ENCODE results near the gene STK25. TPM values are rescaled to one million over a fixed set of nuclear protein-coding genes. Genes with fewer than 3 reads are reported as not detected.
A peak's percentile ranks its signal among the peaks of the same experiment; 100 is the strongest.

STK25 gene
- total and polyA plus RNA-seq, 2 donors = 86.6 to 198 TPM

GRCh38 chr2:241517297-241517696 is 8.9 kb upstream of the STK25 start:
- Histone ChIP-seq H3K4me3 (ENCODE audit: low read length in 2 of 2) (no peak overlapping the region), H3K27me3 (ENCODE audit: control insufficient read depth in 2 of 2, insufficient read depth in 1 of 2, low read length in 1 of 2) (peaks cover 0 to 5% of the 10 kb centered on the region in 2 donors), H3K27ac (ENCODE audit: low read depth in 1 of 2, low read length in 1 of 2) (no peak overlapping the region), H3K4me1 (ENCODE audit: control insufficient read depth in 2 of 2, insufficient read depth in 2 of 2, low read length in 2 of 2) (no peaks in the 10 kb centered on the region), H3K36me3 (ENCODE audit: control insufficient read depth in 2 of 2, insufficient read depth in 2 of 2, low read length in 1 of 2) (no peaks in the 10 kb centered on the region), H3K9me3 (ENCODE audit: control insufficient read depth in 2 of 2, insufficient read depth in 1 of 2, low read length in 1 of 2) (peaks cover 0 to 5% of the 10 kb centered on the region in 2 donors)
- no peak for DNase-seq (ENCODE audit: low read depth in 6 of 9, low spot score in 9 of 9)
- WGBS = 96% methylated on average over 6 of the region's 6 CpGs

GRCh38 chr2:241516520-241516965 is 8.2 kb upstream of the STK25 start:
- H3K27me3 ChIP-seq (ENCODE audit: control insufficient read depth in 2 of 2, insufficient read depth in 1 of 2, low read length in 1 of 2) = peaks cover 0 to 5% of the 10 kb centered on the region in 2 donors
- no peaks in the 10 kb centered on the region for H3K4me1 ChIP-seq (ENCODE audit: control insufficient read depth in 2 of 2, insufficient read depth in 2 of 2, low read length in 2 of 2)
- H3K27ac ChIP-seq (ENCODE audit: low read depth in 1 of 2, low read length in 1 of 2) = no peak overlapping the region
- DNase-seq (ENCODE audit: low read depth in 6 of 9, low spot score in 9 of 9) = no peak
- H3K9me3 ChIP-seq (ENCODE audit: control insufficient read depth in 2 of 2, insufficient read depth in 1 of 2, low read length in 1 of 2) = peaks cover 0 to 5% of the 10 kb centered on the region in 2 donors
- H3K4me3 ChIP-seq (ENCODE audit: low read length in 2 of 2) = no peak overlapping the region
- WGBS = over 99% methylated on average over 3 of the region's 3 CpGs
- H3K36me3 ChIP-seq (ENCODE audit: control insufficient read depth in 2 of 2, insufficient read depth in 2 of 2, low read length in 1 of 2) = no peaks in the 10 kb centered on the region

- WGBS = 91% methylated on average over 10 of the region's 10 CpGs
- peaks cover 0 to 5% of the 10 kb centered on the region in 2 donors for H3K9me3 ChIP-seq (ENCODE audit: control insufficient read depth in 2 of 2, insufficient read depth in 1 of 2, low read length in 1 of 2)
- H3K36me3 ChIP-seq (ENCODE audit: control insufficient read depth in 2 of 2, insufficient read depth in 2 of 2, low read length in 1 of 2) = no peaks in the 10 kb centered on the region
- no peaks in the 10 kb centered on the region for H3K4me1 ChIP-seq (ENCODE audit: control insufficient read depth in 2 of 2, insufficient read depth in 2 of 2, low read length in 2 of 2)
- peaks cover 2 to 4% of the 10 kb centered on the region in 2 donors for H3K27me3 ChIP-seq (ENCODE audit: control insufficient read depth in 2 of 2, insufficient read depth in 1 of 2, low read length in 1 of 2)
- no peak overlapping the region for H3K4me3 ChIP-seq (ENCODE audit: low read length in 2 of 2)
- no peak overlapping the region for H3K27ac ChIP-seq (ENCODE audit: low read depth in 1 of 2, low read length in 1 of 2)
- DNase-seq (ENCODE audit: low read depth in 6 of 9, low spot score in 9 of 9) = no peak
Measured at GRCh38 chr2:241514986-241515737, 6.8 kb upstream of the STK25 start.

GRCh38 chr2:241514553-241514952 is 6.2 kb upstream of the STK25 start:
- Histone ChIP-seq H3K9me3 (ENCODE audit: control insufficient read depth in 2 of 2, insufficient read depth in 1 of 2, low read length in 1 of 2) (peaks cover 0 to 5% of the 10 kb centered on the region in 2 donors), H3K27me3 (ENCODE audit: control insufficient read depth in 2 of 2, insufficient read depth in 1 of 2, low read length in 1 of 2) (peaks cover 3 to 4% of the 10 kb centered on the region in 2 donors), H3K27ac (ENCODE audit: low read depth in 1 of 2, low read length in 1 of 2) (no peak overlapping the region), H3K4me3 (ENCODE audit: low read length in 2 of 2) (no peak overlapping the region), H3K4me1 (ENCODE audit: control insufficient read depth in 2 of 2, insufficient read depth in 2 of 2, low read length in 2 of 2) (no peaks in the 10 kb centered on the region), H3K36me3 (ENCODE audit: control insufficient read depth in 2 of 2, insufficient read depth in 2 of 2, low read length in 1 of 2) (no peaks in the 10 kb centered on the region)
- WGBS = 92% methylated on average over 5 of the region's 5 CpGs
- no peak for DNase-seq (ENCODE audit: low read depth in 6 of 9, low spot score in 9 of 9)

- Histone ChIP-seq H3K4me3 (ENCODE audit: low read length in 2 of 2) (no peak overlapping the region), H3K4me1 (ENCODE audit: control insufficient read depth in 2 of 2, insufficient read depth in 2 of 2, low read length in 2 of 2) (peaks cover 9 to 17% of the 10 kb centered on the region in 2 donors), H3K27ac (ENCODE audit: low read depth in 1 of 2, low read length in 1 of 2) (no peak overlapping the region), H3K27me3 (ENCODE audit: control insufficient read depth in 2 of 2, insufficient read depth in 1 of 2, low read length in 1 of 2) (peaks cover 4 to 19% of the 10 kb centered on the region in 2 donors), H3K9me3 (ENCODE audit: control insufficient read depth in 2 of 2, insufficient read depth in 1 of 2, low read length in 1 of 2) (peaks cover 0 to 5% of the 10 kb centered on the region in 2 donors), H3K36me3 (ENCODE audit: control insufficient read depth in 2 of 2, insufficient read depth in 2 of 2, low read length in 1 of 2) (no peaks in the 10 kb centered on the region)
- WGBS = 95% methylated on average over 6 of the region's 6 CpGs
- DNase-seq (ENCODE audit: low read depth in 6 of 9, low spot score in 9 of 9) = no peak
Measured at GRCh38 chr2:241511091-241511741, 2.8 kb upstream of the STK25 start.

GRCh38 chr2:241509155-241509784 is 886 bp upstream of the STK25 start:
- Histone ChIP-seq H3K4me1 (ENCODE audit: control insufficient read depth in 2 of 2, insufficient read depth in 2 of 2, low read length in 2 of 2) (peaks cover 9 to 17% of the 10 kb centered on the region in 2 donors), H3K9me3 (ENCODE audit: control insufficient read depth in 2 of 2, insufficient read depth in 1 of 2, low read length in 1 of 2) (peaks cover 0 to 5% of the 10 kb centered on the region in 2 donors), H3K27ac (ENCODE audit: low read depth in 1 of 2, low read length in 1 of 2) (peak overlapping the region in 1 of 2 donors; percentile 68), H3K4me3 (ENCODE audit: low read length in 2 of 2) (peak overlapping the region; percentile 49 to 90), H3K27me3 (ENCODE audit: control insufficient read depth in 2 of 2, insufficient read depth in 1 of 2, low read length in 1 of 2) (peaks cover 4 to 19% of the 10 kb centered on the region in 2 donors), H3K36me3 (ENCODE audit: control insufficient read depth in 2 of 2, insufficient read depth in 2 of 2, low read length in 1 of 2) (peaks cover 0 to 3% of the 10 kb centered on the region in 2 donors)
- no peak for DNase-seq (ENCODE audit: low read depth in 6 of 9, low spot score in 9 of 9)
- 37% methylated on average over 24 of the region's 24 CpGs for WGBS

GRCh38 chr2:241507430-241508239 is 749 bp downstream of the STK25 start:
- H3K4me3 ChIP-seq (ENCODE audit: low read length in 2 of 2) = peak overlapping the region; percentile 70 to 90
- H3K9me3 ChIP-seq (ENCODE audit: control insufficient read depth in 2 of 2, insufficient read depth in 1 of 2, low read length in 1 of 2) = peaks cover 0 to 5% of the 10 kb centered on the region in 2 donors
- H3K4me1 ChIP-seq (ENCODE audit: control insufficient read depth in 2 of 2, insufficient read depth in 2 of 2, low read length in 2 of 2) = peaks cover 9 to 17% of the 10 kb centered on the region in 2 donors
- peaks cover 4 to 19% of the 10 kb centered on the region in 2 donors for H3K27me3 ChIP-seq (ENCODE audit: control insufficient read depth in 2 of 2, insufficient read depth in 1 of 2, low read length in 1 of 2)
- peak in 5 of 9 donors; percentile 3 to 49 (median 30) for DNase-seq (ENCODE audit: low read depth in 6 of 9, low spot score in 9 of 9)
- 5% methylated on average over 67 of the region's 67 CpGs for WGBS
- H3K27ac ChIP-seq (ENCODE audit: low read depth in 1 of 2, low read length in 1 of 2) = no peak overlapping the region
- H3K36me3 ChIP-seq (ENCODE audit: control insufficient read depth in 2 of 2, insufficient read depth in 2 of 2, low read length in 1 of 2) = peaks cover 2 to 9% of the 10 kb centered on the region in 2 donors

GRCh38 chr2:241506793-241507429 is 1.5 kb downstream of the STK25 start:
- 84% methylated on average over 19 of the region's 19 CpGs for WGBS
- peaks cover 4 to 19% of the 10 kb centered on the region in 2 donors for H3K27me3 ChIP-seq (ENCODE audit: control insufficient read depth in 2 of 2, insufficient read depth in 1 of 2, low read length in 1 of 2)
- DNase-seq (ENCODE audit: low read depth in 6 of 9, low spot score in 9 of 9) = no peak

More at GRCh38 chr2:241506793-241507429, 1.5 kb downstream of the STK25 start:
- peaks cover 2 to 9% of the 10 kb centered on the region in 2 donors for H3K36me3 ChIP-seq (ENCODE audit: control insufficient read depth in 2 of 2, insufficient read depth in 2 of 2, low read length in 1 of 2)
- H3K9me3 ChIP-seq (ENCODE audit: control insufficient read depth in 2 of 2, insufficient read depth in 1 of 2, low read length in 1 of 2) = peaks cover 0 to 5% of the 10 kb centered on the region in 2 donors
- peaks cover 9 to 17% of the 10 kb centered on the region in 2 donors for H3K4me1 ChIP-seq (ENCODE audit: control insufficient read depth in 2 of 2, insufficient read depth in 2 of 2, low read length in 2 of 2)
- peak overlapping the region; percentile 70 to 90 for H3K4me3 ChIP-seq (ENCODE audit: low read length in 2 of 2)
- no peak overlapping the region for H3K27ac ChIP-seq (ENCODE audit: low read depth in 1 of 2, low read length in 1 of 2)
